ENCODE data around the gene IQGAP3. TPM values are rescaled to one million over a fixed set of nuclear protein-coding genes. Genes with fewer than 3 reads are reported as not detected.

Gene IQGAP3
- total and polyA plus RNA-seq, 10 donors, result 0.24 to 2.2 (median 0.68) TPM

DNA sequence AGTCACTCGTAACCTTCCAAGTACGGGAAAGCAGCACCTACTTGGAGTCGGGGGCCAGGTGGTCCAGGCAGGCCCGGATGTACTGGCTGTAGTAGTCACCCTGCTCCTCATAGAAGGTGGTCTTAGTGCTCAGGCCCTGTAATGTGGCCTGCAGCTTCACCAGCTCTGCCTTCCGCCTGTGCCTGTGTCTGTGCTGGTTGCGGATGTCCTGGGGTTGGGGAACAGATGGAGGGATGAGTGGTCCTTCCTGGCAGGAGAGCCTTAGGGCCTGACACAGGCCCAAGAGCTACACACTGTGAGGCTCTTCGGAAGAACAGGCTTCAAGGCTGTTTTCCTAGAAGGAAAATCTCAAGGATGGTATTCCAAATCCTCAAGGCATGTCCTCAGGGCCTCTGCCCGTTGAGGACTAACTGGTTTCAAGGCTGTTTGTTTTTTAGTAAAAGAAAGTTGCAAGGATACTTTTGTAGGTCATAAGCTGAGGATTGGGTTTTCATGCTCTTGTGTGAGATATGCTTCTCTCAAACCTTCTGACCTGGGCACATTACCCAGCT lies 43.4 kb downstream of the IQGAP3 start:
- Histone ChIP-seq H3K4me3 (no peak overlapping the region), H3K27ac (no peak overlapping the region), H3K4me1 (peaks cover 0 to 39% (median 20%) of the 10 kb centered on the region in 6 donors), H3K27me3 (replicated peaks in 1 of 7) (no peaks in the 10 kb centered on the region), H3K36me3 (peaks cover 0 to 54% (median 0%) of the 10 kb centered on the region in 6 donors), H3K9me3 (no peaks in the 10 kb centered on the region)
- 90 to 95% (median 94%) methylated on average over 8 of the region's 8 CpGs for WGBS, 5 donors
- DNase-seq, result no peak
- TF ChIP-seq, protein P1, sequence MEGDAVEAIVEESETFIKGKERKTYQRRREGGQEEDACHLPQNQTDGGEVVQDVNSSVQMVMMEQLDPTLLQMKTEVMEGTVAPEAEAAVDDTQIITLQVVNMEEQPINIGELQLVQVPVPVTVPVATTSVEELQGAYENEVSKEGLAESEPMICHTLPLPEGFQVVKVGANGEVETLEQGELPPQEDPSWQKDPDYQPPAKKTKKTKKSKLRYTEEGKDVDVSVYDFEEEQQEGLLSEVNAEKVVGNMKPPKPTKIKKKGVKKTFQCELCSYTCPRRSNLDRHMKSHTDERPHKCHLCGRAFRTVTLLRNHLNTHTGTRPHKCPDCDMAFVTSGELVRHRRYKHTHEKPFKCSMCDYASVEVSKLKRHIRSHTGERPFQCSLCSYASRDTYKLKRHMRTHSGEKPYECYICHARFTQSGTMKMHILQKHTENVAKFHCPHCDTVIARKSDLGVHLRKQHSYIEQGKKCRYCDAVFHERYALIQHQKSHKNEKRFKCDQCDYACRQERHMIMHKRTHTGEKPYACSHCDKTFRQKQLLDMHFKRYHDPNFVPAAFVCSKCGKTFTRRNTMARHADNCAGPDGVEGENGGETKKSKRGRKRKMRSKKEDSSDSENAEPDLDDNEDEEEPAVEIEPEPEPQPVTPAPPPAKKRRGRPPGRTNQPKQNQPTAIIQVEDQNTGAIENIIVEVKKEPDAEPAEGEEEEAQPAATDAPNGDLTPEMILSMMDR (IDR thresholded peaks at IDR 0.05 in 8 of 11, conservative IDR thresholded peaks at IDR 0.05 in 3 of 11), result no peak
- TF ChIP-seq POLR2A (IDR thresholded peaks at IDR 0.05) (no peak), POLR2AphosphoS5 (IDR thresholded peaks at IDR 0.05) (no peak)
- intact Hi-C loops (cut with DNase I; ENCODE audit: low total_unique reads), result no loop called here

DNA sequence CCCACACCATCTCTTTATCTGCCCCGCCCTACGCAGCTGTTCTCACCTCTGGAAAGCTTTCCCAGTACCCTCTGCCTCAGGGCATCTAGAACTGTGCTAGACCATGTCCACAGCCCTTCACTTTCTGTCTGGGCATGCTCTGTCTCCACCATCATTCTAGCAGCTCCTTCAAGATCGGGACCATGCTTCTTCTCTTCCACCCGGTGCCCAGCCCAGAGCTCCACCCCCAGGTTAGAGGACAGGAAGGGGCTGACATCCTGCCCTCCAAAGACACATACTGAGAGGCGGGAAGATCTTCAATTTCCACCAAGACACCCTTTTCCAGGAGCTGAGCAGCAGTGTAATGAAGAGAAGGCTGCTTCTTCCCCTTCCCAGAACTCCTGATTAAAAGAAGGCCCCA lies 44.1 kb downstream of the IQGAP3 start:
- WGBS, 5 donors, result 64 to 74% (median 68%) methylated on average over 5 of the region's 5 CpGs
- H3K27me3 ChIP-seq (replicated peaks in 1 of 7), result no peaks in the 10 kb centered on the region
- peaks cover 0 to 46% (median 0%) of the 10 kb centered on the region in 6 donors for H3K36me3 ChIP-seq
- H3K4me1 ChIP-seq, result peaks cover 0 to 43% (median 20%) of the 10 kb centered on the region in 6 donors
- DNase-seq, result no peak
- no peak overlapping the region for H3K27ac ChIP-seq
- no peaks in the 10 kb centered on the region for H3K9me3 ChIP-seq
- no peak overlapping the region for H3K4me3 ChIP-seq
- TF ChIP-seq POLR2AphosphoS5 (IDR thresholded peaks at IDR 0.05) (no peak), POLR2A (IDR thresholded peaks at IDR 0.05) (no peak)
- TF ChIP-seq, protein P1 (IDR thresholded peaks at IDR 0.05 in 8 of 11, conservative IDR thresholded peaks at IDR 0.05 in 3 of 11), result no peak
- intact Hi-C loops (cut with DNase I; ENCODE audit: low total_unique reads), result no loop called here

DNA sequence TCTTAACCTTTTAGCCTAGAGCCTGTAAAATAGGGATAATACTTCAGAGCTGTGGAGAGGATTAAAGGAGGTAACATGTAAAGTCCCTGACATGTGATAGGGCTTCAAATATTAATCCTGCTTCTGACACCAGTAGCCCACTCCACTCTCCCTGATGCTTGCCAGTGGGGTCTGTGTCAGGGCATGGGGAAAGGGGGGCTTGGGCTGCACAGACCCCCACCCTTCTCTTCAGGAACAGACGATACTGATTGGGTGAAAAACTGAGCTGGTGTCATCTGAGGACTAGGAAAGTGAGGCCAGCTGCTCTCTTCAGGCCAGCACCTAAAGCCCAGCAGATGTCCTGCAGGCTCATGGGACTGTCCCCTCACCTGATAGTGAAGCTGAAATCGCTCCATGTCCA lies 44.8 kb downstream of the IQGAP3 start:
- TF ChIP-seq POLR2A (IDR thresholded peaks at IDR 0.05), result no peak
- no peak for TF ChIP-seq POLR2AphosphoS5 (IDR thresholded peaks at IDR 0.05)
- TF ChIP-seq, protein P1 (IDR thresholded peaks at IDR 0.05 in 8 of 11, conservative IDR thresholded peaks at IDR 0.05 in 3 of 11), result no peak
- Histone ChIP-seq H3K36me3 (peaks cover 0 to 40% (median 0%) of the 10 kb centered on the region in 6 donors), H3K27me3 (replicated peaks in 1 of 7) (no peaks in the 10 kb centered on the region), H3K27ac (no peak overlapping the region), H3K4me1 (peaks cover 0 to 43% (median 20%) of the 10 kb centered on the region in 6 donors), H3K9me3 (no peaks in the 10 kb centered on the region), H3K4me3 (no peak overlapping the region)
- no peak for DNase-seq
- WGBS, 5 donors, result 84 to 95% (median 91%) methylated on average over 2 of the region's 2 CpGs
- intact Hi-C loops (cut with DNase I; ENCODE audit: low total_unique reads), result no loop called here

DNA sequence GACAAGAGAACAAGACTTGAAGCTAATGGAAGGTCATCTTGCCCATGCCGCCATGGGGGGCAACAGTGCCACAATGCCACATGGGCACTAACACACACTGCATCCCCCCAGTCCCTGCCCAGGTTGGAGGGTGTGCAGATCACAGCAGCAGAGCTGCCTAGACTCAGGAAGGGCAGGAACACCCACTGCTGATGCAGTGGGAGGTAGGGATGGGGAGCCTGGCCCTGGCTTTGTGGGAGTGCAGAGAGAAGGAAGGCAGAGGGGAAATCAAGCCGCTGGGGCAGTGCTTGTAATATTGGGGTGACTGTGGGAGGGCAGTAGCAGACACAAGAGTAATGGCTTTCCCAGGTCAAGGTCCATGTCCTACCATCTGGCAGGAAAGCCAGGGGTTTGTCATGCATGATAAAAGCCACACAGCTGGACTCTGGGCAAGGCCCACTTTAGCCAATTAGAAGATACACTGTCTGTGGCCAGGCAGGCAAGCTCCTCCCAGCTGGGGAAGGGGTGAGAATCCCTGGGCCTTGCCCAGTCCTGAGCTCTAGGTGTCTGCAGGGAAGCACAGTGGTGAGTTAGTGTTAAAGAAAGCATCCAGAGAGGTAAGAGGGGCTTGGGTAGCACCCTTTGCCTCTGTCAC lies 46.4 kb downstream of the IQGAP3 start:
- H3K4me3 ChIP-seq, result no peak overlapping the region
- peak overlapping the region in 1 of 8 donors; percentile 67 for H3K27ac ChIP-seq
- no peaks in the 10 kb centered on the region for H3K27me3 ChIP-seq (replicated peaks in 1 of 7)
- peaks cover 0 to 43% (median 20%) of the 10 kb centered on the region in 6 donors for H3K4me1 ChIP-seq
- H3K36me3 ChIP-seq, result peaks cover 0 to 27% (median 0%) of the 10 kb centered on the region in 6 donors
- no peaks in the 10 kb centered on the region for H3K9me3 ChIP-seq
- intact Hi-C loops (cut with DNase I; ENCODE audit: low total_unique reads), result no loop called here
- DNase-seq, result no peak
- WGBS, 5 donors, result 67 to 96% (median 77%) methylated on average over 2 of the region's 2 CpGs
- no peak for TF ChIP-seq POLR2A (IDR thresholded peaks at IDR 0.05)
- TF ChIP-seq POLR2AphosphoS5 (IDR thresholded peaks at IDR 0.05), result no peak
- TF ChIP-seq, protein P1 (IDR thresholded peaks at IDR 0.05 in 8 of 11, conservative IDR thresholded peaks at IDR 0.05 in 3 of 11), result no peak
